HFFc6 (cell line): ENCODE measurements around the gene ITPK1. TPM values are rescaled to one million over a fixed set of nuclear protein-coding genes. Genes with fewer than 3 reads are reported as not detected.
A peak's percentile ranks its signal among the peaks of the same experiment; 100 is the strongest.

Experiments
- DNase-seq: peaks from one replicate; pipeline ENCODE4 v3.0.0-alpha.2; 2018
- H3K27ac Mint-ChIP-seq: 2 replicates; pipeline ENCODE4 v1.8.0; 2020; ENCODE audit warnings: mild to moderate bottlenecking, mixed read lengths
- H3K27me3 Mint-ChIP-seq: 2 replicates; pipeline ENCODE4 v1.8.0; 2021; ENCODE audit warnings: mild to moderate bottlenecking, moderate library complexity, mixed read lengths; ENCODE audit not compliant: insufficient read depth
- H3K36me3 Mint-ChIP-seq: 2 replicates; pipeline ENCODE4 v1.8.0; 2021; ENCODE audit warnings: low read depth, mixed read lengths
- H3K4me1 Mint-ChIP-seq: 2 replicates; pipeline ENCODE4 v1.8.0; 2020; ENCODE audit warnings: low read depth, mixed read lengths
- H3K4me3 Mint-ChIP-seq: 2 replicates; pipeline ENCODE4 v1.8.0; 2020; ENCODE audit warnings: mild to moderate bottlenecking, moderate library complexity, mixed read lengths
- H3K9me3 Mint-ChIP-seq: 2 replicates; pipeline ENCODE4 v1.8.0; 2020; ENCODE audit warnings: mild to moderate bottlenecking, mixed read lengths
- CTCF ChIP-seq: fragments of 200-600 bp; sonication (generic); IDR thresholded peaks from 2 replicates; pipeline ENCODE4 v1.5.0; 2021; ENCODE audit warnings: antibody characterized with exemption, mild to moderate bottlenecking
- total RNA-seq, 6 experiments: library from RNA; stranded (reverse); fragmentation: NEBNext Ultra II Directional; extraction: Animal tissue kit (Norgen Biotek cat#: 25700); gene quantifications; 2 replicates in 1 of 6; 3 replicates in 5 of 6; pipeline ENCODE4 v1.2.3, GENCODE V29; 2021

Gene ITPK1
- total RNA-seq, 6 experiments from 2014 or later = 27.3 to 38.1 (median 32.4) TPM

- DNase-seq = peak; percentile 79
- TF ChIP-seq CTCF = no peak
- Mint-ChIP-seq H3K4me3 (peak overlapping the region; percentile 40), H3K4me1 (peaks cover 30% of the 10 kb centered on the region), H3K27ac (peak overlapping the region; percentile 71), H3K36me3 (no peaks in the 10 kb centered on the region), H3K27me3 (peaks cover 5% of the 10 kb centered on the region), H3K9me3 (no peaks in the 10 kb centered on the region)
These were observed 36.9 kb downstream of the ITPK1 start for GRCh38 chr14:93078870-93079269.

DNA sequence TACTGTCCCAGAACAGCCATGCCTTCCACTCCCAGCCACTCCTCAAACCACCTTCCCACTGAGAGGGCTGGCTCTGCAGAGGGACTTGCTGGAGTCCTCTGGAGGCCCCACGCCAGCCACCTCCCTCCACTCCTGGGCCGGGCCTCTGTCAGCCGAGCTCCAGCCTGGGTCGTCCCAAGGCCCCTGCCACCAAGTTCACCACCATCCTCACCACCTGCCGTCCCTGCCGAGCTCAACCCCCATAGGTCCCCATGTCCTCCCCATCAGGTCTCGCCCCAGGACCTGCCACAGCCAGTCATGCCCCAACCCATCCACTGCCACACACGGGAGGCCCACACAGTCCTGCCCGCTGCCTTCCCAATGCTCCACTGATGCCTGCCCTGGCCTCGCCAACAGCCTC lies 39.0 kb downstream of the ITPK1 start:
- DNase-seq = no peak
- Mint-ChIP-seq H3K27ac (no peak overlapping the region), H3K36me3 (no peaks in the 10 kb centered on the region), H3K9me3 (no peaks in the 10 kb centered on the region), H3K4me3 (no peak overlapping the region), H3K27me3 (peaks cover 5% of the 10 kb centered on the region), H3K4me1 (peaks cover 47% of the 10 kb centered on the region)
- TF ChIP-seq CTCF = no peak

- Mint-ChIP-seq H3K9me3 (no peaks in the 10 kb centered on the region), H3K4me1 (peaks cover 47% of the 10 kb centered on the region), H3K27ac (no peak overlapping the region), H3K4me3 (no peak overlapping the region), H3K27me3 (peaks cover 5% of the 10 kb centered on the region), H3K36me3 (no peaks in the 10 kb centered on the region)
- TF ChIP-seq CTCF = no peak
- no peak for DNase-seq
These were observed 39.8 kb downstream of the ITPK1 start for GRCh38 chr14:93075891-93076290.

DNA sequence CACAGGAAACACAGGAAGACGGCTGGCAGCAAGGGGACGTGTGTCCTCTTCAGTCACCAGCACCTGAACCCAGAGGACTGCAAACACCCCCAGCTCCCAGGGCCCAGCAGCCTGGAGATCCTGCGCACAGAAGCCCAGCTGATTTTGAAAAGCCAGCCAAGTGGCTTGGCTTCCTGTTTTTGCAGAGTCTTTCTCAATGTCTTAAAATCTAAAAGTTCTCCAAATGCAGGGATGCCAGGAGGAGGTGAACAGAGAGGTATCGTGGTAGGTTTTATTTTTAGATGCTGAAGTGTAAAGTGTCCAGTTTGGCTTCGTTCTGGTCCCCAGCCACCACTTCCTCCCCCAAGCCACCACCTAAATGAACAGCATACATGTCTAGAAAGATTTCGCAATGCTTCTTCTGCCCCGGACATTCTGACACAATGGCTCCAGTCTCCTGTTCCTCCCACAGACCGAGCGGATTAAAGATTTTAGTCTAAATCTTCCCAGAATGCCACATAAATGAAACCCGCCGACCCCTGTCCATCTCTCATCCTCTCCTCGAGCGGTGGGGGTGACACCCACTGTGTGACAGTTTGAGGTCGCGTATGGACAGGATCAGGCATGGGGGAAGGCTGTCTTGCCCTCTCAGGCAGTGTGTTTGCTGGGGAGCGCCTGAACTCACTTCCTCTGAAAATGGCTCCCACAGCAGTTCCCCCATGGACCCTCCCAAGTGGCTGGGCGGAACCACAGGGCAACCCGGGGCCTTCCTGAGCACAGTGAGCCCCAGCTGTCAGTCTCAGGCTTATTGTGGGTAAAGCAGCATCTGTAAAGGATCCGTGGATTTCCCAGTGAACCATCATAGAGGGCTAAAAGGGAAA lies 41.6 kb downstream of the ITPK1 start:
- H3K9me3 Mint-ChIP-seq = no peaks in the 10 kb centered on the region
- peaks cover 38% of the 10 kb centered on the region for H3K4me1 Mint-ChIP-seq
- H3K27me3 Mint-ChIP-seq = peaks cover 7% of the 10 kb centered on the region
- DNase-seq = no peak
- H3K27ac Mint-ChIP-seq = no peak overlapping the region
- H3K36me3 Mint-ChIP-seq = no peaks in the 10 kb centered on the region
- no peak for TF ChIP-seq CTCF
- no peak overlapping the region; the same call in 1 of the 2 replicates for H3K4me3 Mint-ChIP-seq

DNA sequence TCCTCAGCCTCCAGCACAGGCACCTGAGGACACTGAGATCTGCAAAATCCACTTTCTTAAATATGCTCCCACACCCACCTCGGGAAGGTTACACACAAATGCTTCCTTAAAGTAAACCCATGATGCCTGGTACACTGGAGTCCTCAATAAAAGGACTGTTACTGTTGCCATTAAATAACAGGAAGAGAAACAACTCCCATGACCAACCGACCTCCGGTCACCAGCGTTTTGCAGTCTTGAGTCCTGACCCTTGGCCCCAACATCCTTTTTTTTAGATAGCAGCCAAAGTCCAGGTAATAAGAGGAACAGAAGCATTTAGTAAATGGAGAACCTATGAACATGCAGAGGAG lies 42.4 kb downstream of the ITPK1 start:
- peaks cover 7% of the 10 kb centered on the region for H3K27me3 Mint-ChIP-seq
- H3K36me3 Mint-ChIP-seq = no peaks in the 10 kb centered on the region
- no peaks in the 10 kb centered on the region for H3K9me3 Mint-ChIP-seq
- no peak overlapping the region for H3K4me3 Mint-ChIP-seq
- no peak for DNase-seq
- H3K4me1 Mint-ChIP-seq = peaks cover 30% of the 10 kb centered on the region
- TF ChIP-seq CTCF = no peak
- no peak overlapping the region for H3K27ac Mint-ChIP-seq
